ENCODE data around the gene STX19. TPM values are rescaled to one million over a fixed set of nuclear protein-coding genes. Genes with fewer than 3 reads are reported as not detected.
"Not testable (repeated sequence)": the region's sequence is repeated elsewhere in the genome, so short reads cannot be mapped to it uniquely, and the experiment has no call there.

The STX19 gene
- total and polyA plus RNA-seq, 4 experiments from 2014 or later: 0.39 TPM; not detected in 2

DNA sequence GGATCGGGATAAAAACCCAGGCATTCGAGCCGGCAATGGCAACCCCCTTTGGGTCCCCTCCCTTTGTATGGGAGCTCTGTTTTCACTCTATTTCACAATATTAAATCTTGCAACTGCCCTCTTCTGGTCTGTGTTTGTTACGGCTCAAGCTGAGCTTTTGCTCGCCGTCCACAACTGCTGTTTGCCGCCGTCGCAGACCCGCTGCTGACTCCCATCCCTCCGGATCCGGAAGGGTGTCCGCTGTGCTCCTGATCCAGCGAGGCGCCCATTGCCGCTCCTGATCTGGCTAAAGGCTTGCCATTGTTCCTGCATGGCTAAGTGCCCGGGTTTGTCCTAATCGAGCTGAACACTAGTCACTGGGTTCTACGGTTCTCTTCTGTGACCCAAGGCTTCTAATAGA is 63.3 kb downstream of the STX19 start:
- H3K4me1 ChIP-seq (ENCODE audit: insufficient read depth, low read length); intact Hi-C loops (cut with micrococcal nuclease); POLR2A ChIA-PET (ENCODE audit: partially characterized antibody): not testable (repeated sequence)

More for the DNA sequence above, 63.3 kb downstream of the STX19 start:
- not testable (repeated sequence) for H3K9me3 Mint-ChIP-seq; H3K36me3 ChIP-seq (ENCODE audit: insufficient read depth, low read length); H3K9me3 ChIP-seq (ENCODE audit: control insufficient read depth in 1 of 2, low read length in 2 of 2); H3K4me3 ChIP-seq (ENCODE audit: low read length in 2 of 2); DNase-seq; H3K27me3 Mint-ChIP-seq; H3K27ac ChIP-seq (ENCODE audit: low read depth, low read length); H3K4me3 Mint-ChIP-seq; H3K27ac Mint-ChIP-seq; H3K27me3 ChIP-seq (ENCODE audit: insufficient read depth, low read length); H3K4me1 Mint-ChIP-seq; H3K36me3 Mint-ChIP-seq
- CTCF ChIA-PET (ENCODE audit: partially characterized antibody): interaction anchor here (0.6 to 1.1 kb wide), 2 partner anchors 28 to 104 kb away, joined by 3 read pairs; no protein-coding TSS in a partner anchor

Other genes starting within 250 kb of the STX19 start
- gene PROS1, start 54.7 kb downstream of the STX19 start, total RNA-seq: not detected
- gene PROS1, start 54.7 kb downstream of the STX19 start, polyA plus RNA-seq: not detected
- 10 to 100 TPM; 11.7 to 12.0 TPM for gene ARL13B, start 48.4 kb downstream of the STX19 start, total RNA-seq
- gene ARL13B, start 48.4 kb downstream of the STX19 start, polyA plus RNA-seq: 1 to 10 TPM; 6.2 to 6.3 TPM
- gene DHFR2, start 34.3 kb upstream of the STX19 start, total RNA-seq: 10 to 100 TPM; 15.9 TPM
- gene DHFR2, start 34.3 kb upstream of the STX19 start, polyA plus RNA-seq: 1 to 10 TPM; 1.2 to 5.9 TPM
- 10 to 100 TPM; 20.4 to 23.1 TPM for gene NSUN3, start 34.5 kb upstream of the STX19 start, total RNA-seq
- gene NSUN3, start 34.5 kb upstream of the STX19 start, polyA plus RNA-seq: 10 to 100 TPM in 1 of 2 donors, 1 to 10 TPM in 1; 10.0 to 11.9 TPM